ENCODE measurements around the gene FBXO4.
"Not testable (repeated sequence)": the region's sequence is repeated elsewhere in the genome, so short reads cannot be mapped to it uniquely, and the experiment has no call there.

Gene FBXO4

GRCh38 chr5:41924526-41924871, 582 bp upstream of the FBXO4 start:
- DNase-seq, result no peak

- peak; percentile 39 for DNase-seq
These were observed 472 bp downstream of the FBXO4 start for GRCh38 chr5:41925555-41925951.

- DNase-seq, result no peak
These were observed 2.5 kb downstream of the FBXO4 start for GRCh38 chr5:41927604-41928003.

- no peak for DNase-seq
These were observed 4.0 kb downstream of the FBXO4 start for GRCh38 chr5:41929035-41929434.

- no peak for DNase-seq
These were observed 7.7 kb downstream of the FBXO4 start for GRCh38 chr5:41932770-41933169.

- DNase-seq, result no peak
These were observed 10.5 kb downstream of the FBXO4 start for GRCh38 chr5:41935544-41935943.

GRCh38 chr5:41940641-41941040, 15.6 kb downstream of the FBXO4 start:
- DNase-seq, result no peak

GRCh38 chr5:41945332-41945955, 20.4 kb downstream of the FBXO4 start:
- DNase-seq, result not testable (repeated sequence)

GRCh38 chr5:41951224-41951623, 26.1 kb downstream of the FBXO4 start:
- DNase-seq, result no peak

GRCh38 chr5:41954286-41954685, 29.2 kb downstream of the FBXO4 start:
- no peak for DNase-seq

GRCh38 chr5:41955432-41956024, 30.4 kb downstream of the FBXO4 start:
- DNase-seq, result no peak

GRCh38 chr5:41956943-41957342, 31.9 kb downstream of the FBXO4 start:
- no peak for DNase-seq

- no peak for DNase-seq
These were observed 35.4 kb downstream of the FBXO4 start for GRCh38 chr5:41960481-41960880.

- DNase-seq, result no peak
These were observed 36.7 kb downstream of the FBXO4 start for GRCh38 chr5:41961736-41962135.

GRCh38 chr5:41962491-41962890, 37.4 kb downstream of the FBXO4 start:
- DNase-seq, result no peak

GRCh38 chr5:41966401-41967105, 41.5 kb downstream of the FBXO4 start:
- DNase-seq, result no peak

- no peak for DNase-seq
These were observed 42.3 kb downstream of the FBXO4 start for GRCh38 chr5:41967401-41967800.

GRCh38 chr5:41968153-41968723, 43.2 kb downstream of the FBXO4 start:
- DNase-seq, result no peak

GRCh38 chr5:41973087-41973486, 48.0 kb downstream of the FBXO4 start:
- DNase-seq, result no peak

- no peak for DNase-seq
These were observed 48.8 kb downstream of the FBXO4 start for GRCh38 chr5:41973887-41974286.

- no peak for DNase-seq
These were observed 53.6 kb downstream of the FBXO4 start for GRCh38 chr5:41978676-41979075.

- DNase-seq, result no peak
These were observed 55.3 kb downstream of the FBXO4 start for GRCh38 chr5:41980396-41980795.

GRCh38 chr5:41980870-41981269, 55.8 kb downstream of the FBXO4 start:
- DNase-seq, result no peak

GRCh38 chr5:41982858-41983257, 57.8 kb downstream of the FBXO4 start:
- not testable (repeated sequence) for DNase-seq

Data from SHP77 treated with DMSO at 0.1 percent for 48 hours (cell line).